Loucy (cell line): ENCODE data around the gene TTI1.

ENCODE experiments used
- EZH2phosphoT487 ChIP-seq: fragments of 200-600 bp; IDR thresholded peaks from 2 replicates; pipeline ENCODE4 v1.6.1; 2018; ENCODE audit warnings: antibody characterized with exemption, mild to moderate bottlenecking, moderate library complexity, borderline replicate concordance
- TF ChIP-seq, protein P1 (sequence below): fragments of 200-600 bp; sonication (generic); conservative IDR thresholded peaks from 2 replicates; pipeline ENCODE4 v1.5.1; 2014; ENCODE audit warnings: mild to moderate bottlenecking, antibody characterized with exemption, low read length

DNA sequence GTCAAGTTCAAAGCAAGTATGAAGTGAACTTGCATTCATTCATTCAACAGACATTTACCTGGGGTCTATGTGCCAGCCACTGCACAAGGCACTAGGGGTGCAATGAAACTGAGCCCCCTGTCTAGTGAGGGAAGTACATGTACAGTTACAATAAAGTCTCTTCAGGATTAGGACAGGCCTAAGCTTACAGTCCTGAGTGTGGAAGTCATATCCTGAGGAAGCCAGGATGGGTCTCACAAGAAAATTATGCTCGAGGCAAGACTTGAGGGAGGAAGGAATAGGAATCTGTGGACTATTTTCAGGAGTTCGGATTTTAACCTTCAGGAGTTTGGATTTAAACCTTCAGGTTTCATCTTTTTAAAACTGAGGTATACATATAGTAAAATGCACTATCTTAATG is 19.4 kb downstream of the TTI1 start:
- TF ChIP-seq, protein P1, sequence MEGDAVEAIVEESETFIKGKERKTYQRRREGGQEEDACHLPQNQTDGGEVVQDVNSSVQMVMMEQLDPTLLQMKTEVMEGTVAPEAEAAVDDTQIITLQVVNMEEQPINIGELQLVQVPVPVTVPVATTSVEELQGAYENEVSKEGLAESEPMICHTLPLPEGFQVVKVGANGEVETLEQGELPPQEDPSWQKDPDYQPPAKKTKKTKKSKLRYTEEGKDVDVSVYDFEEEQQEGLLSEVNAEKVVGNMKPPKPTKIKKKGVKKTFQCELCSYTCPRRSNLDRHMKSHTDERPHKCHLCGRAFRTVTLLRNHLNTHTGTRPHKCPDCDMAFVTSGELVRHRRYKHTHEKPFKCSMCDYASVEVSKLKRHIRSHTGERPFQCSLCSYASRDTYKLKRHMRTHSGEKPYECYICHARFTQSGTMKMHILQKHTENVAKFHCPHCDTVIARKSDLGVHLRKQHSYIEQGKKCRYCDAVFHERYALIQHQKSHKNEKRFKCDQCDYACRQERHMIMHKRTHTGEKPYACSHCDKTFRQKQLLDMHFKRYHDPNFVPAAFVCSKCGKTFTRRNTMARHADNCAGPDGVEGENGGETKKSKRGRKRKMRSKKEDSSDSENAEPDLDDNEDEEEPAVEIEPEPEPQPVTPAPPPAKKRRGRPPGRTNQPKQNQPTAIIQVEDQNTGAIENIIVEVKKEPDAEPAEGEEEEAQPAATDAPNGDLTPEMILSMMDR: no peak
- TF ChIP-seq EZH2phosphoT487: no peak
